Mesothelial cell of epicardium (in vitro differentiated cells): ENCODE measurements around the gene TTC7B. TPM values are rescaled to one million over a fixed set of nuclear protein-coding genes. Genes with fewer than 3 reads are reported as not detected.

Experiments used
- DNase-seq, 2 experiments: peaks; one replicate each; pipeline ENCODE4 v3.0.0; 2021; ENCODE audit warnings: low spot score in 2 of 2; ENCODE audit not compliant: unreplicated experiment in 2 of 2
- H3K27ac Mint-ChIP-seq: 2 replicates; pipeline ENCODE4 v1.8.0; 2021; ENCODE audit warnings: mixed read lengths
- H3K27me3 Mint-ChIP-seq: 2 replicates; pipeline ENCODE4 v1.8.0; 2021; ENCODE audit warnings: low read depth, mixed read lengths
- H3K36me3 Mint-ChIP-seq: 2 replicates; pipeline ENCODE4 v1.8.0; 2021; ENCODE audit warnings: mixed read lengths
- H3K4me1 Mint-ChIP-seq: 2 replicates; pipeline ENCODE4 v1.8.0; 2021; ENCODE audit warnings: mixed read lengths
- H3K4me3 Mint-ChIP-seq: 2 replicates; pipeline ENCODE4 v1.8.0; 2021; ENCODE audit warnings: mild to moderate bottlenecking, moderate library complexity, mixed read lengths
- H3K9me3 Mint-ChIP-seq: 2 replicates; pipeline ENCODE4 v1.8.0; 2021; ENCODE audit warnings: mixed read lengths
- CTCF ChIP-seq: fragments of 200-600 bp; sonication (generic); IDR thresholded peaks from one replicate; pipeline ENCODE4 v1.5.0; 2021; ENCODE audit warnings: antibody characterized with exemption; ENCODE audit not compliant: unreplicated experiment
- total RNA-seq: library from RNA; stranded (reverse); gene quantifications from 3 replicates; pipeline ENCODE4 v1.2.1, GENCODE V29; 2021

The TTC7B gene
- total RNA-seq, 1 donor from 2014 or later: 56.5 TPM

DNA sequence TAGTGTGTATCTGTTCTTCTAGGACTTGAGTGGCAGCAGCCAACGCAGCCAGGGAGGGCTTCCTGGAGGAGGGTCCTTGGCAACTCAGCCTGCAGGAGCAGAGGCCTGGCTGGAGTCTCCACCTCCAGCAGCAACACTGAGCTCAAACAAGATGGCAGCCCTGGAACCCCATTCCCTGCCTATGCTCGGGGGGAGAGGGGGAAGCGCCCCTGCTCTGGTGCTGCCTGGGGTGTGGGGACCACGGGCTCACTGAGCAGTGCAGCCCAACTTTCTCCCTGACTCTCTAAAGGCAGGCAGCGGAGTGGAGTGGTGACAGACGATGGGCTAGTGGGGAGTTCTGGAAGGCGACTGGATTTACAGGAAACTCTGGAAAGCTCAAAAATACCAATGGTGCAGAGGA, 258.7 kb downstream of the TTC7B start:
- TF ChIP-seq CTCF: no peak
- Mint-ChIP-seq H3K27ac (no peak overlapping the region), H3K36me3 (no peaks in the 10 kb centered on the region), H3K27me3 (peaks cover 2% of the 10 kb centered on the region), H3K4me1 (peaks cover 12% of the 10 kb centered on the region), H3K9me3 (no peaks in the 10 kb centered on the region), H3K4me3 (no peak overlapping the region)
- DNase-seq: no peak

GRCh38 chr14:90556666-90557450, 259.4 kb downstream of the TTC7B start:
- DNase-seq: no peak
- Mint-ChIP-seq H3K36me3 (no peaks in the 10 kb centered on the region), H3K27me3 (peaks cover 2% of the 10 kb centered on the region), H3K4me1 (peaks cover 12% of the 10 kb centered on the region), H3K4me3 (no peak overlapping the region), H3K9me3 (no peaks in the 10 kb centered on the region), H3K27ac (no peak overlapping the region)
- TF ChIP-seq CTCF: no peak

DNA sequence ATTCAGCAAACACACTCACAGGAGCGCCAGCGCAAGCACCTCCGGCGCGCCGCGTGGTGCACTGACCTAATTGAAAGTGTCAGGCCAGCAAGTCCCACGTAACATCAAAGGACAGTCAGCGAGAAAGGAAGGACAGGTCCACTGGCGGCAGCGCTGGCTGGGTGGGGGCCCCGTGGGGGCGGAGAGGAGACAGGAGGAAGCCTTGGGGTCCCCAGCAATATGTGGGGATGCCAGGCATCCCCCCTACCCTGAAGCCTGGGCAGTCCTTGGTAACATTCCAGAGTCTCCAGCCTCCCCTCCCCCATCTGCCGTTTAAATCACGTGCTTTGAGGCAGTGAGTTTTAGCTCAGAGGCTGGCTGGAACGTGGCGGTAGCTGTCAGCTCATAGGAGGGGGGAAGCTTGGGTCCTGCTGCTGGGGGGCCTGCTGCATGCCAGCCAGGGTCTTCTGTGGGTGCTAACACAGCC, 260.2 kb downstream of the TTC7B start:
- Mint-ChIP-seq H3K27me3 (peaks cover 2% of the 10 kb centered on the region), H3K4me3 (peak overlapping the region; percentile 59), H3K36me3 (no peaks in the 10 kb centered on the region), H3K9me3 (no peaks in the 10 kb centered on the region), H3K27ac (no peak overlapping the region), H3K4me1 (peaks cover 12% of the 10 kb centered on the region)
- peak in 1 of 2 experiments; percentile 67 for DNase-seq
- TF ChIP-seq CTCF: no peak

DNA sequence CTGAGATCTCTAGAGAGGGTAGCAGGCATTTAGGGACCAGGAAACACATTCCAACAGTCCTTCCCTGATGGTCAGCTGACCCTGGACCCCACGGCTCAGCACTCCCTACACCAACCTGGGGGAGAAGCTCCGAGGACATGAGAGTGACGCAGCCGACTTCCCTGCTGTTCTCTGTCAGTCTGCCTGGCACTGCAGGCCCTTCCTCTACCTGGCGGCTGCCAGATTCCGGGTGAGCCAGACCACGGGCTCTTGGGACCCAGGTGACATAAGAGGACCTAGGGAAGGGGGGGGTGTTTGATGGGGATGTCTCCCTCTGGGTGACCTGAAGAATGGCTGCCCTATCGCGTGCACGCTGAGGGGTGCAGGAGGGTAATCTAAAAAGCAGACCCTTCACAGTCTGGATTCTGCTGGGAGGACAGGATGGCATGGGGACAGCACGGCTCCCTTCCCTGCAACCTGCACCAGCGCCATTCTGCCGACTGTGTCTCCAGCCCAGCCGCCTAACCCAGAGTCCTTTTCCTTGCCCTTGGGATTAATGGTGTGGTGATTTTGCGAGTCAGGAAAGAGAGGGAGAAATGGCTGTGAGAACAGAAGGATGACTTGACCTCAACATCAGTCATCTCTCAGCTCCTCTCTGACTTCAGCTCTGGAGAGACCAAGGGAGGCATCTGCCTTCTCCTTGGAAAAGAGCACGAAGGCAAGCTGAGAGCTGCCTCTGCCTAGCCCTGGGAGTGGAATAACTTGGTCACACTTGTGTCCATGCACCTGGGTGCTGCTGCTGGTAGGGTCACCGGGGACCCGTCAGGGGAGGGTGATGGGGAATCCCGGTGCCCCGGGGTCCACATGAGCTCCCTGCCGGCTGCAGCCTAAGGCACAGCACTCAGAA, 260.9 kb downstream of the TTC7B start:
- Mint-ChIP-seq H3K27me3 (peaks cover 2% of the 10 kb centered on the region), H3K36me3 (peaks cover 6% of the 10 kb centered on the region), H3K27ac (no peak overlapping the region), H3K4me3 (peak overlapping the region; percentile 59), H3K9me3 (peaks cover 2% of the 10 kb centered on the region), H3K4me1 (peaks cover 12% of the 10 kb centered on the region)
- DNase-seq: no peak
- TF ChIP-seq CTCF: no peak

- H3K27ac Mint-ChIP-seq: no peak overlapping the region
- H3K27me3 Mint-ChIP-seq: peaks cover 2% of the 10 kb centered on the region
- H3K36me3 Mint-ChIP-seq: peaks cover 12% of the 10 kb centered on the region
- peaks cover 6% of the 10 kb centered on the region for H3K9me3 Mint-ChIP-seq
- TF ChIP-seq CTCF: no peak
- no peak overlapping the region for H3K4me3 Mint-ChIP-seq
- peaks cover 12% of the 10 kb centered on the region for H3K4me1 Mint-ChIP-seq
- no peak for DNase-seq
Observed at GRCh38 chr14:90554341-90554740, 261.9 kb downstream of the TTC7B start.
